GM12891 (cell line): Measurements from ENCODE around the gene TRAT1. TPM values are rescaled to one million over a fixed set of nuclear protein-coding genes. Genes with fewer than 3 reads are reported as not detected.

Experiments used
- DNase-seq: peaks from one replicate; pipeline ENCODE4 v3.0.0; 2011; ENCODE audit warnings: low spot score; ENCODE audit not compliant: insufficient read length
- FAIRE-seq: peaks from 2 replicates; lab custom pipeline; 2011; peaks lifted over from hg19 to GRCh38; lab: Jason Lieb, UNC
- PAX5 ChIP-seq: IDR thresholded peaks from 2 replicates; pipeline ENCODE4 v1.6.1; 2011; ENCODE audit warnings: low read length, moderate library complexity, mild to moderate bottlenecking; ENCODE audit not compliant: insufficient read depth, severe bottlenecking
- POLR2A ChIP-seq: IDR thresholded peaks from 2 replicates; pipeline ENCODE4 v1.6.1; 2011; ENCODE audit warnings: low read depth, low read length, control low read depth
- POLR2AphosphoS5 ChIP-seq: IDR thresholded peaks from 2 replicates; pipeline ENCODE4 v1.6.1; 2011; ENCODE audit warnings: low read depth, low read length, control low read depth
- POU2F2 ChIP-seq: IDR thresholded peaks from 2 replicates; pipeline ENCODE4 v1.6.1; 2011; ENCODE audit warnings: low read depth, mild to moderate bottlenecking, control low read depth, low read length, moderate library complexity
- SPI1 ChIP-seq: IDR thresholded peaks from 2 replicates; pipeline ENCODE4 v1.6.1; 2011; ENCODE audit warnings: low read depth, low read length, control low read depth
- TAF1 ChIP-seq: IDR thresholded peaks from 2 replicates; pipeline ENCODE4 v1.6.1; 2011; ENCODE audit warnings: low read depth, low read length, control low read depth
- polyA plus RNA-seq: library from polyadenylated mRNA; unstranded; fragments of >200 nt; gene quantifications from one replicate; pipeline ENCODE4 v1.2.1, GENCODE V29; 2012; ENCODE audit warnings: low read depth, missing spikeins, inconsistent platforms; ENCODE audit not compliant: missing spikeins

Gene TRAT1
- polyA plus RNA-seq: 0.32 TPM

- DNase-seq: no peak
- TF ChIP-seq POLR2AphosphoS5 (no peak), PAX5 (no peak), POLR2A (no peak), TAF1 (no peak), SPI1 (no peak), POU2F2 (no peak)
- FAIRE-seq: peak; percentile 45
Observed at GRCh38 chr3:108822123-108822897, at the start of gene TRAT1. Gene TRAT1 (plus strand): TSS chr3:108822786. CDS start chr3:108822928, 142 bp downstream.

GRCh38 chr3:108775649-108776048 is 46.9 kb upstream of the TRAT1 start:
- FAIRE-seq (no peak), DNase-seq (no peak)
- TF ChIP-seq POLR2AphosphoS5 (no peak), TAF1 (no peak), POLR2A (no peak), POU2F2 (no peak), SPI1 (no peak), PAX5 (no peak)

- TF ChIP-seq POLR2AphosphoS5 (no peak), POLR2A (no peak)
- FAIRE-seq: no peak
- DNase-seq: no peak
Observed at GRCh38 chr3:108779496-108779895, 43.1 kb upstream of the TRAT1 start.

- TF ChIP-seq POU2F2: no peak
- no peak for TF ChIP-seq TAF1
- no peak for TF ChIP-seq PAX5
- TF ChIP-seq POLR2A: no peak
- no peak for TF ChIP-seq POLR2AphosphoS5
- no peak for TF ChIP-seq SPI1
- DNase-seq (no peak), FAIRE-seq (no peak)
Observed at GRCh38 chr3:108780235-108780634, 42.4 kb upstream of the TRAT1 start.

- no peak for FAIRE-seq
- no peak for DNase-seq
Observed at GRCh38 chr3:108791473-108791872, 31.1 kb upstream of the TRAT1 start.

GRCh38 chr3:108804437-108804836 is 18.1 kb upstream of the TRAT1 start:
- no peak for DNase-seq
- no peak for FAIRE-seq
- TF ChIP-seq POU2F2 (no peak), POLR2AphosphoS5 (no peak), TAF1 (no peak), PAX5 (no peak), POLR2A (no peak), SPI1 (no peak)

More at GRCh38 chr3:108791473-108791872, 31.1 kb upstream of the TRAT1 start:
- no peak for TF ChIP-seq POLR2AphosphoS5
- no peak for TF ChIP-seq TAF1
- TF ChIP-seq SPI1: no peak
- no peak for TF ChIP-seq PAX5
- no peak for TF ChIP-seq POLR2A
- TF ChIP-seq POU2F2: no peak

GRCh38 chr3:108804966-108805365 is 17.6 kb upstream of the TRAT1 start:
- DNase-seq (no peak), FAIRE-seq (no peak)
- TF ChIP-seq PAX5: no peak
- TF ChIP-seq TAF1: no peak
- no peak for TF ChIP-seq SPI1
- TF ChIP-seq POLR2AphosphoS5: no peak
- TF ChIP-seq POU2F2: no peak
- no peak for TF ChIP-seq POLR2A

GRCh38 chr3:108806316-108806715 is 16.3 kb upstream of the TRAT1 start:
- DNase-seq (no peak), FAIRE-seq (no peak)
- TF ChIP-seq TAF1 (no peak), POLR2A (no peak), POU2F2 (no peak), SPI1 (no peak), POLR2AphosphoS5 (no peak), PAX5 (no peak)

GRCh38 chr3:108818404-108818803 is 4.2 kb upstream of the TRAT1 start:
- DNase-seq: no peak
- TF ChIP-seq TAF1: no peak
- peak; percentile 70 for FAIRE-seq

- TF ChIP-seq SPI1 (no peak), POLR2AphosphoS5 (no peak), POU2F2 (no peak), POLR2A (no peak), TAF1 (no peak), PAX5 (no peak)
- no peak for FAIRE-seq
- DNase-seq: no peak
Observed at GRCh38 chr3:108820586-108820985, 2.0 kb upstream of the TRAT1 start.
